ENCODE data around the gene PPP4R4. TPM values are rescaled to one million over a fixed set of nuclear protein-coding genes. Genes with fewer than 3 reads are reported as not detected.

PPP4R4 gene
- polyA plus RNA-seq, 1 of the 3 experiments (the other 2 are of a cell fraction) = 2.5 TPM

DNA sequence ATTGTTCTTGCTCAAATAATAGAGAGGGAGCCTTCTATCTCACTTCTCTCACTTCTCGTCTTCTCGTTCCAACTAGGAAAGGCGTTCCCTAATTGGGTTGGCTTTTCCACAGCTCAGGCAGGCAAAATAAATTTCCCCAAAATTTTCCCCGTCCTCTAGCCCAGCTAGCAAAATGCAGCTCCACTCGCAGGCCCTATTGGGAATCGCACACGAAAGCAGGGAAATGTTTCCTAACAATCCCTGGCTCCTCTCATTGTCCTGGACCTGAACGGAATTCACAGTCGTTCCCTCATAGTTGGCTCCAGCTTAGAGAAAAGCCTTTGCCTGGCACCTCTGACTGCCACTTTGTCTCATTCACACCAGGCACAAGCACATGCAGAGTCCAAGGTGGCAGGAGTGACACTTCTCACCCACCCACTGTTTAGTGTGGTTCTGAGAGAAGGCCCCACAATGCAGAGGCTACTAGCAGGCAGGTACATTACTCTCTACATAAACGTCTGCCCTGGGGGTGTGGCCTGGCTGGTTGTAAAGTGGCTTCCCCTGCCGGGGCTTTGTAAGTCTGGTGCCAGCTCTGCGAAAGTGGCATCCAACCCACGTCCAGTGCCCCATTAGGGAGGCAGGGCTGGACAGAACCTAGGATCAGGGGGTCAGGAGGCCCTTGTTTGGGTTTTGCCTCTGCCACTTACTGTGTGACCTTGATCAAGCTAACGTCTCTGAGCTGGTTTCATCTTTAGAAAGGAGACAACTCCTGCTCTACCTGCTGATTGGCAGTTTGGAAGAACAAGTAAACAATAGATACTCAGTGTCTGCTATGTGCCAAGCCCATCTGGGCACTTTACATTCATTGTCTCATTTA, 114.7 kb downstream of the PPP4R4 start:
- H4K20me1 ChIP-seq (ENCODE audit: insufficient read depth) = no peaks in the 10 kb centered on the region
- CTCF ChIA-PET = no interaction called here
- H3K36me3 ChIP-seq (replicated peaks in 1 of 2; ENCODE audit: control insufficient read depth in 1 of 2, insufficient read depth in 2 of 2, low read length in 1 of 2) = no peaks in the 10 kb centered on the region
- H3K4me2 ChIP-seq = no peak overlapping the region
- H3K9me2 ChIP-seq = no peaks in the 10 kb centered on the region
- WGBS (ENCODE audit: low lambda C conversion rate) = 70% methylated on average over 14 of the region's 14 CpGs
- no peak overlapping the region for H3K4me3 ChIP-seq (ENCODE audit: low read depth in 2 of 2, low read length in 1 of 2)
- H3K4me1 ChIP-seq (ENCODE audit: control insufficient read depth in 1 of 2, insufficient read depth in 2 of 2, low read depth in 1 of 2, low read length in 1 of 2) = no peaks in the 10 kb centered on the region
- H3K9me3 ChIP-seq = no peaks in the 10 kb centered on the region
- H3K27me3 ChIP-seq (ENCODE audit: insufficient read depth) = no peaks in the 10 kb centered on the region
- no peak overlapping the region for H3K27ac ChIP-seq (ENCODE audit: low read depth in 2 of 2, low read length in 1 of 2)
- H2AFZ ChIP-seq (ENCODE audit: low read depth) = no peak overlapping the region
- POLR2A ChIA-PET = no interaction called here
- DNase-seq = no peak
- peaks cover 9% of the 10 kb centered on the region for H3F3A ChIP-seq (replicated peaks; ENCODE audit: insufficient read depth)
- no peak overlapping the region for H3K9ac ChIP-seq
- TF ChIP-seq, protein P1, sequence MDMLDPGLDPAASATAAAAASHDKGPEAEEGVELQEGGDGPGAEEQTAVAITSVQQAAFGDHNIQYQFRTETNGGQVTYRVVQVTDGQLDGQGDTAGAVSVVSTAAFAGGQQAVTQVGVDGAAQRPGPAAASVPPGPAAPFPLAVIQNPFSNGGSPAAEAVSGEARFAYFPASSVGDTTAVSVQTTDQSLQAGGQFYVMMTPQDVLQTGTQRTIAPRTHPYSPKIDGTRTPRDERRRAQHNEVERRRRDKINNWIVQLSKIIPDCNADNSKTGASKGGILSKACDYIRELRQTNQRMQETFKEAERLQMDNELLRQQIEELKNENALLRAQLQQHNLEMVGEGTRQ (IDR thresholded peaks at IDR 0.05; ENCODE audit: borderline replicate concordance, low read depth, low read length) = no peak
- TF ChIP-seq, protein P2, sequence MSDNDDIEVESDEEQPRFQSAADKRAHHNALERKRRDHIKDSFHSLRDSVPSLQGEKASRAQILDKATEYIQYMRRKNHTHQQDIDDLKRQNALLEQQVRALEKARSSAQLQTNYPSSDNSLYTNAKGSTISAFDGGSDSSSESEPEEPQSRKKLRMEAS (IDR thresholded peaks at IDR 0.05; ENCODE audit: low read depth) = no peak
- TF ChIP-seq MEF2A (IDR thresholded peaks at IDR 0.05; ENCODE audit: borderline replicate concordance, low read depth) = no peak
- no peak for TF ChIP-seq FOXM1 (IDR thresholded peaks at IDR 0.05; ENCODE audit: low read depth)
- TF ChIP-seq TCF12 (IDR thresholded peaks at IDR 0.05) = no peak
- TF ChIP-seq FOXJ3 (CRISPR knock-in tag; IDR thresholded peaks at IDR 0.05) = no peak
- TF ChIP-seq, protein P3, sequence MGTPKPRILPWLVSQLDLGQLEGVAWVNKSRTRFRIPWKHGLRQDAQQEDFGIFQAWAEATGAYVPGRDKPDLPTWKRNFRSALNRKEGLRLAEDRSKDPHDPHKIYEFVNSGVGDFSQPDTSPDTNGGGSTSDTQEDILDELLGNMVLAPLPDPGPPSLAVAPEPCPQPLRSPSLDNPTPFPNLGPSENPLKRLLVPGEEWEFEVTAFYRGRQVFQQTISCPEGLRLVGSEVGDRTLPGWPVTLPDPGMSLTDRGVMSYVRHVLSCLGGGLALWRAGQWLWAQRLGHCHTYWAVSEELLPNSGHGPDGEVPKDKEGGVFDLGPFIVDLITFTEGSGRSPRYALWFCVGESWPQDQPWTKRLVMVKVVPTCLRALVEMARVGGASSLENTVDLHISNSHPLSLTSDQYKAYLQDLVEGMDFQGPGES (IDR thresholded peaks at IDR 0.05; ENCODE audit: low read depth, low read length) = no peak
- no peaks in the 10 kb centered on the region for H3K79me2 ChIP-seq (ENCODE audit: insufficient read depth)

DNA sequence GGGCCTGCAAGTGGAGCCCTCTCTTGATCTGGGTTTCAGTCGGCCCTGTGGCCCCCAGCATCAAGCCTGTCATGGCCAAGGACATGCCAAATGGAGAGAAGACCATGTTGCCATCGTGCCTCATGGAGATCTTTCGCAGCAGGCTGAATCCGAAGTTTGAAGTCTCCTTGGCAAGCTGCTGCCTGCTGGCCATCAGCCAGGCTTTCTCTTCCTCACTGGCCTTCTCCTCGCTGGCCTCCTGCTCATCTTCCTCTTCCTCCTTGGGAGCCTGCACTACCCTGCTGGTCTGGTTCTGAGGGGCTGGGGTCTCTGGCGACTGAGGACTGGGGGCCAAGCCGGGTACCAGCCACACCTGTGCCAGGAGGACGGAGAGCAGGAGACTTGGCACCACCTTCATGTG, 116.1 kb downstream of the PPP4R4 start:
- Histone ChIP-seq H3K4me3 (ENCODE audit: low read depth in 2 of 2, low read length in 1 of 2) (no peak overlapping the region), H4K20me1 (ENCODE audit: insufficient read depth) (no peaks in the 10 kb centered on the region), H3K9me3 (no peaks in the 10 kb centered on the region), H3K9ac (no peak overlapping the region), H3K36me3 (replicated peaks in 1 of 2; ENCODE audit: control insufficient read depth in 1 of 2, insufficient read depth in 2 of 2, low read length in 1 of 2) (no peaks in the 10 kb centered on the region), H3F3A (replicated peaks; ENCODE audit: insufficient read depth) (peaks cover 9% of the 10 kb centered on the region), H2AFZ (ENCODE audit: low read depth) (no peak overlapping the region), H3K4me2 (no peak overlapping the region), H3K27me3 (ENCODE audit: insufficient read depth) (no peaks in the 10 kb centered on the region), H3K27ac (ENCODE audit: low read depth in 2 of 2, low read length in 1 of 2) (no peak overlapping the region), H3K4me1 (ENCODE audit: control insufficient read depth in 1 of 2, insufficient read depth in 2 of 2, low read depth in 1 of 2, low read length in 1 of 2) (no peaks in the 10 kb centered on the region), H3K79me2 (ENCODE audit: insufficient read depth) (no peaks in the 10 kb centered on the region), H3K9me2 (no peaks in the 10 kb centered on the region)
- WGBS (ENCODE audit: low lambda C conversion rate) = 28% methylated on average over 6 of the region's 8 CpGs
- ChIA-PET POLR2A (no interaction called here), CTCF (no interaction called here)
- no peak for DNase-seq
- no peak for TF ChIP-seq NFIC (IDR thresholded peaks at IDR 0.05; ENCODE audit: borderline replicate concordance)
- no peak for TF ChIP-seq ELF1 (IDR thresholded peaks at IDR 0.05)
- no peak for TF ChIP-seq NRF1 (IDR thresholded peaks at IDR 0.05; ENCODE audit: low read depth, low read length)
- TF ChIP-seq YY1 (IDR thresholded peaks at IDR 0.05; ENCODE audit: low read depth) = no peak
- no peak for TF ChIP-seq GABPA (IDR thresholded peaks at IDR 0.05; ENCODE audit: low read depth)
- TF ChIP-seq, protein P4, sequence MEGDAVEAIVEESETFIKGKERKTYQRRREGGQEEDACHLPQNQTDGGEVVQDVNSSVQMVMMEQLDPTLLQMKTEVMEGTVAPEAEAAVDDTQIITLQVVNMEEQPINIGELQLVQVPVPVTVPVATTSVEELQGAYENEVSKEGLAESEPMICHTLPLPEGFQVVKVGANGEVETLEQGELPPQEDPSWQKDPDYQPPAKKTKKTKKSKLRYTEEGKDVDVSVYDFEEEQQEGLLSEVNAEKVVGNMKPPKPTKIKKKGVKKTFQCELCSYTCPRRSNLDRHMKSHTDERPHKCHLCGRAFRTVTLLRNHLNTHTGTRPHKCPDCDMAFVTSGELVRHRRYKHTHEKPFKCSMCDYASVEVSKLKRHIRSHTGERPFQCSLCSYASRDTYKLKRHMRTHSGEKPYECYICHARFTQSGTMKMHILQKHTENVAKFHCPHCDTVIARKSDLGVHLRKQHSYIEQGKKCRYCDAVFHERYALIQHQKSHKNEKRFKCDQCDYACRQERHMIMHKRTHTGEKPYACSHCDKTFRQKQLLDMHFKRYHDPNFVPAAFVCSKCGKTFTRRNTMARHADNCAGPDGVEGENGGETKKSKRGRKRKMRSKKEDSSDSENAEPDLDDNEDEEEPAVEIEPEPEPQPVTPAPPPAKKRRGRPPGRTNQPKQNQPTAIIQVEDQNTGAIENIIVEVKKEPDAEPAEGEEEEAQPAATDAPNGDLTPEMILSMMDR (IDR thresholded peaks at IDR 0.05) = no peak
- TF ChIP-seq FOXJ3 (CRISPR knock-in tag; IDR thresholded peaks at IDR 0.05) = no peak
- no peak for TF ChIP-seq JUND (IDR thresholded peaks at IDR 0.05)
- no peak for TF ChIP-seq RAD21 (IDR thresholded peaks at IDR 0.05; ENCODE audit: low read length)
- TF ChIP-seq, protein P5, sequence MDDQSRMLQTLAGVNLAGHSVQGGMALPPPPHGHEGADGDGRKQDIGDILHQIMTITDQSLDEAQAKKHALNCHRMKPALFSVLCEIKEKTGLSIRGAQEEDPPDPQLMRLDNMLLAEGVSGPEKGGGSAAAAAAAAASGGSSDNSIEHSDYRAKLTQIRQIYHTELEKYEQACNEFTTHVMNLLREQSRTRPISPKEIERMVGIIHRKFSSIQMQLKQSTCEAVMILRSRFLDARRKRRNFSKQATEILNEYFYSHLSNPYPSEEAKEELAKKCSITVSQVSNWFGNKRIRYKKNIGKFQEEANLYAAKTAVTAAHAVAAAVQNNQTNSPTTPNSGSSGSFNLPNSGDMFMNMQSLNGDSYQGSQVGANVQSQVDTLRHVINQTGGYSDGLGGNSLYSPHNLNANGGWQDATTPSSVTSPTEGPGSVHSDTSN (IDR thresholded peaks at IDR 0.05) = no peak
- no peak for TF ChIP-seq RCOR1 (IDR thresholded peaks at IDR 0.05; ENCODE audit: low read length)
- TF ChIP-seq FOXM1 (IDR thresholded peaks at IDR 0.05; ENCODE audit: low read depth) = no peak
- TF ChIP-seq, protein P3 (IDR thresholded peaks at IDR 0.05; ENCODE audit: low read depth, low read length) = no peak
- TF ChIP-seq TCF12 (IDR thresholded peaks at IDR 0.05) = no peak
- TF ChIP-seq, protein P6, sequence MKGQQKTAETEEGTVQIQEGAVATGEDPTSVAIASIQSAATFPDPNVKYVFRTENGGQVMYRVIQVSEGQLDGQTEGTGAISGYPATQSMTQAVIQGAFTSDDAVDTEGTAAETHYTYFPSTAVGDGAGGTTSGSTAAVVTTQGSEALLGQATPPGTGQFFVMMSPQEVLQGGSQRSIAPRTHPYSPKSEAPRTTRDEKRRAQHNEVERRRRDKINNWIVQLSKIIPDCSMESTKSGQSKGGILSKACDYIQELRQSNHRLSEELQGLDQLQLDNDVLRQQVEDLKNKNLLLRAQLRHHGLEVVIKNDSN (IDR thresholded peaks at IDR 0.05; ENCODE audit: borderline replicate concordance, low read depth) = no peak
- TF ChIP-seq TAF1 (IDR thresholded peaks at IDR 0.05; ENCODE audit: borderline replicate concordance, low read depth, low read length) = no peak
